C1 segment of cervical spinal cord (tissue), 14 donors: ENCODE results near the gene PXYLP1.
"Not testable (repeated sequence)": the region's sequence is repeated elsewhere in the genome, so short reads cannot be mapped to it uniquely, and the experiment has no call there.

Experiments used
- DNase-seq, 14 donors: peaks; one replicate each; lab custom pipeline; 2025; lab: John Stamatoyannopoulos, UW

The PXYLP1 gene, protein sequence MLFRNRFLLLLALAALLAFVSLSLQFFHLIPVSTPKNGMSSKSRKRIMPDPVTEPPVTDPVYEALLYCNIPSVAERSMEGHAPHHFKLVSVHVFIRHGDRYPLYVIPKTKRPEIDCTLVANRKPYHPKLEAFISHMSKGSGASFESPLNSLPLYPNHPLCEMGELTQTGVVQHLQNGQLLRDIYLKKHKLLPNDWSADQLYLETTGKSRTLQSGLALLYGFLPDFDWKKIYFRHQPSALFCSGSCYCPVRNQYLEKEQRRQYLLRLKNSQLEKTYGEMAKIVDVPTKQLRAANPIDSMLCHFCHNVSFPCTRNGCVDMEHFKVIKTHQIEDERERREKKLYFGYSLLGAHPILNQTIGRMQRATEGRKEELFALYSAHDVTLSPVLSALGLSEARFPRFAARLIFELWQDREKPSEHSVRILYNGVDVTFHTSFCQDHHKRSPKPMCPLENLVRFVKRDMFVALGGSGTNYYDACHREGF

DNA sequence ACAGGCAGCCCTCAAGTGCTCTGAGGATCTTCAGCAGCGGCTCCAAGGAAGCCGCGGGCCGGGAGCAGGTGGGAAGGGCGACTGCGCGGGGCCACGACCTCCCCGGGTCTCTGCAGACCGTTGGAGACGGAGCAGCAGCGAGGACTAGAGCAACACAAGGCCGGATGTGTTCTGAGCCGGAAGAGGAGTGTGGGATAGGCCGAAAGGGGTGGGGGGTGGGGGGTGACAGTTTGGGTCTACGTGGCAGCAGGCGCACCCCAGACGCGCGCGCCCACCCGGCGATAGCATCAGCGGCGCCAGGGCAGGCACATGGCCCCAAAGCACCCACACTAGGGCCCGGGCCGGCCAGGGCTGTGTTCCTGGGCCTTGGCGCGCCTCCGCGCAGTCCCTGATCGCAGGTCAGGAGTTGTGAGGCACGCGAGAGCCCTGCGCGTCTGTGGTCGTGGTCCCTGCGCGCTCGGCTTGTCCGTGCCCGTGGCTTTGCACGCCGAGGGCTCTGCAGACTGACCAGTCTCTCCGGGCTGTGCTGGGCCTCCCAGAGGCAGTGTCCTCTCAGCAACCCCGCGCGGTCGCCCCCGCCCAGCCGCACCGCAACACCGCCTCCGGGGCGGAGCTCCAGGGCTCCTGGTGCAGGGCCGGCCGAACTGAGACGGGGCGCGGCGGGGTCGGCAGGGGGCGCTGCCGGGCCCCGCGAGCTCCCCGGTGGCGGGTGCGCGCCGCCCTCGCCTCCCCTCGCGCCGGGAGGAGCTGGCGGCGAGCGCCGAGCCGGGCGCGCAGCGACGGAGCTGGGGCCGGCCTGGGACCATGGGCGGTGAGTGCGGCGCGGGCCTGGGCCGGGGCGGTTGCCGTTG is at the start of gene PXYLP1:
Gene PXYLP1 (plus strand): TSS at position 725 of the 851 bp plus-strand sequence. CDS start 28,351 bp downstream, outside the sequence.
- peak; percentile 26 to 90 (median 78) for DNase-seq

DNA sequence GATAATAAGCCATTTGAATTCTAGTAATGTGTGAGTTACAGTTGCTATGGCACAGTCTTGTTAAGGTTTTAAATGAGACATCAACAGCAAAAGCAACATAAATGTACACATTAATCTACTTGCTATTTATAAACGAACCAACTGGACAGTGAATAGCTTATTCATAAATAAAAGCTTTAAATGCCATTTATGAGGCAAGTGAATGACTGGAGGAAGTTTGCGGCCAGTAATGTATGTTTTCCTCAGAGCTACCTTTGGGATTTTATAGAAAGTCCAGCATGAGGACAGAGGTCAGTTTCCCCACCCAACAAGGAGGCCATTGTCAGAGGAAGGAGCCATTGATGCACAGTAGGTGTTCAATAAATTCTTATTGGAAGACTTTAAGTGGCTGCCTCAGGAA is 48.0 kb upstream of the PXYLP1 start:
- DNase-seq, result no peak

DNA sequence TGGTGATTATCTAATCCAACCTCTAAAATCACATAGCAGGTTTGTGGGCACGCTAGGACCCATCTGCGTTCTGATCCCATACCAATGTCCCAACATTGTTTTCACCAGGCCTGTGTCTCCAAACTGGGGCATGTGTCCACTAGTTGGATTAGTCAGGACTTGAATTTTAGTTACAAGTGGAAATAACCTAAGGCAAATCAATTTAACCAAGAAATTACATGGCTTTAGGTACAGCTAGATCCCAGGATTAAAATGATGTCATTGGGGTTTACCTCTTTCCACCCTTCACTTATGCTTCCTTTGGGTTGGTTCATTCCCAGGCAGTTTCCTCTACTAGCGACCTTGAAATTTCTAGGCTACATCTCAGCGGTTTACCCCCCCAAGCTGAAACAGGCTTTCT is 47.2 kb upstream of the PXYLP1 start:
- no peak for DNase-seq

DNA sequence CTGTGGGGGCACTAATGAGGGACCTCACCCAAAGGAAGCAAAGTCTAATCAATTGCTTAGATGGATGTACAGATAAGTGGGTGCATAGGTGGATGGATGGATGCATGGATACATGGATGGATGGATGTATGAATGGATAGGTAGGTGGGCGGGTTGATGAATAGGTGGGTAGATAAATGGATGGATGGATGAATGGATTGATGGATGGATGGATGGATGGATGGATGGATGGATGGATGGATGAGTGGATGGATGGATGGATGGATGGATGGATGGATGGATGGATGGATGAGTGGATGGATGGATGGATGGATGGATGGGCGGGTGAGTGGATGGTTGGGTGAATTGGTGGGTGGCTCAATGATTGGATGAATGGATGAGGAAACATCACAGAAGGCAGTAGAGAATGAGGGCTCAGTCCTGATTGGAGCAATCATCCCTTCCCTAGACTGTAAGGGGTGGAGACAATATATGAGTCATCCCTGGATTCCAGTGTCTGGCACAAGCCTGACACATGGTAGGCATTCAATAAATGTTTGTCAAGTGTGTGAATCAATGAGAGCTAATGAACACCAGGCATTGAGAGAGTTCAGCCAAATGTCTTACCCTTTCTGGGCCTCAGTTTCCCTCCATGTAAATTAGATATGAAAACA is 40.4 kb upstream of the PXYLP1 start:
- no peak for DNase-seq

DNA sequence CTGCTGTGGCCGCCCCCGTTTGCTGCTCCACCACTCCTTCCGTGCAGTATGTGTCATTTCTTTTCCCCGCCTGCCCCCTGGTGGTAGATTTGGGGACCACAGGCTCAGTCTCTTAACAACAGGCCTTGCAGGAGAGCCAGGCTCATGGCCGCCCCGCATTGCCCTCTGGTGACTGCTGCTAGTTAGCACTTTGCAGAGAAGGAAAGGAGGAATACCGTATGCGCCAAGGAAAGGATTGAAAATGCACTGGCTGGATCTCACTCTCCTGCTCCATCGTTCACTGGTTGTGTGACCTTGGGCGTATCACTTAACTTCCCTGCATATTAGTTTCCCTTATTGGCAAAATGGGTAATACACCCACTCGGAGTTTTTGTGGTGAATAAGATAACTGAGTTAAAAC is 39.3 kb upstream of the PXYLP1 start:
- peak; percentile 30 to 97 (median 89) for DNase-seq

DNA sequence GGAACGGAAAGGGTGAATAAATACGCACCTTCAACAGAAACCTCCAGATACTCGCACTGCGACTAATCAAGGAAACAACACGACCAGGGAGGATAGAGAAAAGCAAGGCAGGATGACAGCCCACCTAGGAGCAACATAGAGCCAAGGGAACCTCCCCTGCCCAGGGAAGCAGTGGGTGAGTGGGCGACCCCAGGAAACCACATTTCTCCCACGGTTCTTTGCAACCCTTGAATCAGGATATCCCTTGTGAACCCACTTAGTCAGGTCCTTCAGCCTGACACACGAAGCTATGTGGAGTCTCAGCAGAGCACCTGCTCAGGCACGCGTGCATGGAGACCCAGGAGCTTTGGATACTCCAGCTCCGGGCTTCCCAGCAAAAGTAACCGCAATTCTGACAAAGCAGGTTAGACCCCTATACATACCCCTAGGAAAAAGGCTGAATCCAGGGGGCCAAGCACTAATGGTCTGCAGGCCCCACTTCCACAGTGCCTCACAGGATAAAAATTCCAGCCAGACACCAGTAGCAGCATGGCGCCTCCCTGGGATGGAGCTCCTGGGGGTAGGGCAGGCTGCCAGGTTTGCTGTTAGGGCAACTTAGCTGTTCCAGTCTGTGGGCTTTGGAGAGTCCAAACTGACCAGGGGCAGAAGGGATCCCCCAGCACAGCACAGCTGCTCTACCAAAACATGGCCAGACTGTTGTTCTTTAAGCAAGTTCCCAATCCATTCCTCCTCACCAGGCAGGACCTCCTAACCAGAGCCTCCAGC is 38.4 kb upstream of the PXYLP1 start:
- DNase-seq, result no peak

DNA sequence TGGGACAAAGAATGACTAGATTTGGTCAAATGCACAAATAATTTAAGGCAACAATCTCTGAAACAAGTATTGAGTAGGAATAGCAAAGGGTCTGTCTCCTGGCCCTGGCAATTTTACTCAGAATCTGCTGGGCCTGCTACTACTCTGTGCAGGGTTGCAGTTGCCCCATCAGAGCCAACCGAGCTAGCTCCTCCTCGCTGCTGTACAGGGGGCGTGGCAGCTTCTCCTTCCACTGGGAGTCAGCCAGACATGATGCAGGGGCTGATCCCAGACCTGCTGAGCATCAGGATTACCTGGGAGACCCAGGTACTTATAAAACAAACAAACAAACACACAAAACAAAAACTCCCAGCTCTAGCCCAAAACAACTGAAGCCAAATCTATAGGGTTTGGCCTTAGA is 30.5 kb upstream of the PXYLP1 start:
- DNase-seq, result no peak

DNA sequence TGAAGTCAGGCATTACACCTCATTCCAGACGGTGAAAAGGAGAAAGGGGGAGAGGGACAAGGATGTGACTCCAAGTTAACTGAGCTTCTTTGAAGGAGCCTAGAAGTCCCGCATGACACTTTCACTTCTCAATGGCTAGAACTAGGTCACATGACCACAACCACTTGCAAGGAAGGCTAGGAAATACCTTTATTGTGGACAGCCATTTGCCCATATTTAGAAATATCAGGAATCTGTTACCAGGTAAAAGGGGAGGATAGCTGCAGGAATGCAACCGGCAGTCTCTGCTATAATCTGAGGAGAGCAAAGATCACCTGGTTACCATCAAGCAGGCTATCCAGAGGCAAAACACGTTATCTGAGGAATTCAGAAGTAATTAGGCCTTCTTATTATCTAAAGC is 28.9 kb upstream of the PXYLP1 start:
- no peak for DNase-seq

DNA sequence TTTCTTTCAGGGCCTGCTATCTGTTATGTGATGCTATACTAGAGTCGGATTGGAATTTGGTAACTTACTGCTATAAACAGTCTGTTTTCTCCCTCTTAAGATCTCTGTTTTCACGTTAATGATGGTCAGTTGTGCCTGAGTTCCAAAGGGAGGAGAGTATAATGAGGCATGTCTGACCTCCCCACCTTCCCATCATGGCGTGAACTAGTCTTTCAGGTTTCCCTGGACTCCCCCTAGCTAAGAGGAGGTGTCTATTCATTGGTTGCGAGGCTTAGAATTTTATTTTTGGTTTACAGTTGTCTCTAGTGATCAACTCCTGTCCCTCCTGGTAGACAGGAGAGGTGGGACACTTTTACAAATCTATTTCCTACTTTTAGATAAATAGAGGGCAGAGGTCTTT is 27.8 kb upstream of the PXYLP1 start:
- DNase-seq, result no peak

DNA sequence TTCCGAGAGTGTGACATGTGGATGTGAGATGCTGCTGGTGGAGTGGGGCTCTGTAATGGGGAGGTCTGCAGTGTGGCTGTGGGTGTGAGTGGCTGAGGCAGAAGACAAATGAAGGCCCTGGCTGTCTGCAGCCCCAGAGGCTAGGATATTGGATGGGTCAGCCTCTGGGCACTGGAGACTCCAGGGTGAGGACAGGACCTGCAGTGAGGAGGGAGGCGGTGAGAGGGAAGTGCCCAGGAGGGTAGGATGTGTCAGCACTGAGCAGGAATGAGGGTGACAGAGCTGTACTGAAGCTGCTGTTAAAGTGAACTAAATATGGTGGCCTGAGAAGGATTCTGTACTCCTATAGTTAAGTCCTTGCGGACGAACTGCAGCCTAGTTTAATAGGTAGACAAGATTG is 27.3 kb upstream of the PXYLP1 start:
- no peak for DNase-seq

DNA sequence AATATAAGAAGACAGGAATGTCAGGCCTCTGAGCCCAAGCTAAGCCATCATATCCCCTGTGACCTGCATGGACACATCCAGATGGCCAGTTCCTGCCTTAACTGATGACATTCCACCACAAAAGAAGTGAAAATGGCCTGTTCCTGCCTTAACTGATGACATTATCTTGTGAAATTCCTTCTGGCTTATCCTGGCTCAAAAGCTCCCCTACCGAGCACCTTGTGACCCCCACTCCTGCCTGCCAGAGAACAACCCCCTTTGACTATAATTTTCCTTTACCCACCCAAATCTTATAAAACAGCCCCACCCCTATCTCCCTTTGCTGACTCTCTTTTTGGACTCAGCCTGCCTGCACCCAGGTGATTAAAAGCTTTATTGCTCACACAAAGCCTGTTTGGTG is 20.3 kb upstream of the PXYLP1 start:
- not testable (repeated sequence) for DNase-seq

DNA sequence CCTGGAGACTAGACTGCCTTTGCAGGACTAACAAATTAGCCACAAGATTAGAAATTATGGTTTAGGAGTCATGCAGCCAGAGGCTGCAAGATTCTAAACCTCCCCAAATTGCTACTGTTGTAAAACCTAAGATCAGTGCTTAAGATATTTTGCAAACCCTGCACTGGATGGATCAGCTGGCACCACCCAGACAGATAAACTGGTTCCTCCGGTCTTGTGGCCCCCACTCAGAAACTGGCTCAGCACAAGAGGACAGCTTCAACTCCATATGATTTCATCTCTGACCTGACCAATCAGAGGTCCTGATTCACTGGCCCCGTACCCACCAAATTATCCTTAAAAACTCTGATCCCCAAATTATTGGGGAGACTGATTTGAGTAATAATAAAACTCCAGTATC is 19.5 kb upstream of the PXYLP1 start:
- no peak for DNase-seq

DNA sequence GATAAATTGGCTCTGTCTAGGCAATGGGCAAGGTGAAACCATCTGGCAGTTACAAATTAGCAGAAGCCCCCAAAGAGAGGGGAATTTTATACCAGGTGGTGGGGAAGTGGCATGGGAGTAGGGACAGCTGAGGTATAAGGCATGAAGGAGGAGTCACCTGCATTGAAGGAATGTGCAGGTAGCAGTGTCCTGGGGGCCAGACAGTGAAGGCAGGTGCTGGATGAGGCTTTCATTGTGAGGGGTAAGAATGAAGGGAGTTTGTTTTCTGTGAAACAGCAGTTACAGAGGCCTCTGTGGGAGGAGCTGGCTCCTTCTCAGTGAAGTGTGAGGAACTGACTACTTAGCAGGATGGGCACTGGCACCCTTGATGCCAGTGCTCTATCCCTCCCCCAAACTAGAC is 19.1 kb upstream of the PXYLP1 start:
- no peak for DNase-seq

DNA sequence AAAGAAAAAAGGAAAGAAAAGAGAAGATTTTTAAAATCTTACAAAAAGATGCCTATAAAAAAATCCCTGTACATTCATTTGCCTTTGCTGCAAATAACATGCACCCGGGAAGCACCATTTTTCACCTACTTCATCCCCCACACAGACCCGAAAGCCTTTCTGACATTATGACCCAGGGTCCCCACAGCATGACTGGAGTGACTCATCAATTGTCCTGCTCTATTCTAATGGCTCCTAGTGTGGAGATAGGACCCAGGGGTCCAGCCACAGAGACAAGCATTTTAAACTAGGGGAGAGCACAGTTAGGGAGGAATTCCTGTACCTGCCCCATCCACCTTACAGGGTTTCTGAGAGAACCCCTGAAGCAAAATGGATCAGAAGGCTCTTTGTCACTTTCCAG is 14.7 kb upstream of the PXYLP1 start:
- DNase-seq, result no peak

DNA sequence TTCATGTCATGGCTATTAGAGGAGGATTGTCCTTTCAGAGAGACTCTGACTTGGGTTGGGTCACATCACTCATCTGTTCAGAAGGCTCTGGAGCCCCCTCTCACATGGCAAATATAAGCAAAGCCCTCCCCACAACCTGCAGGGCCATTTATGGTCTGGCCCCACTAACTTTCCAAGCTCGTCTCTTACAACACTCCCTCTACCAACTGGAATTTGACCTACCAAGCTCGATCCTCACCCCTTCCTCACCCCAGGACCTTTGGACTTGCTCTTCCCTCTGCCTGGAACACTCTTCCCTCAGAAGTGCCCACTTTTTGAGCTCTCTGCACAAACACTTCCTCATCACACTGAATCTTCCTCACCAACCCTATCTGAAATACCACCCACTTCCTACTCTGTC is 14.2 kb upstream of the PXYLP1 start:
- no peak for DNase-seq

DNA sequence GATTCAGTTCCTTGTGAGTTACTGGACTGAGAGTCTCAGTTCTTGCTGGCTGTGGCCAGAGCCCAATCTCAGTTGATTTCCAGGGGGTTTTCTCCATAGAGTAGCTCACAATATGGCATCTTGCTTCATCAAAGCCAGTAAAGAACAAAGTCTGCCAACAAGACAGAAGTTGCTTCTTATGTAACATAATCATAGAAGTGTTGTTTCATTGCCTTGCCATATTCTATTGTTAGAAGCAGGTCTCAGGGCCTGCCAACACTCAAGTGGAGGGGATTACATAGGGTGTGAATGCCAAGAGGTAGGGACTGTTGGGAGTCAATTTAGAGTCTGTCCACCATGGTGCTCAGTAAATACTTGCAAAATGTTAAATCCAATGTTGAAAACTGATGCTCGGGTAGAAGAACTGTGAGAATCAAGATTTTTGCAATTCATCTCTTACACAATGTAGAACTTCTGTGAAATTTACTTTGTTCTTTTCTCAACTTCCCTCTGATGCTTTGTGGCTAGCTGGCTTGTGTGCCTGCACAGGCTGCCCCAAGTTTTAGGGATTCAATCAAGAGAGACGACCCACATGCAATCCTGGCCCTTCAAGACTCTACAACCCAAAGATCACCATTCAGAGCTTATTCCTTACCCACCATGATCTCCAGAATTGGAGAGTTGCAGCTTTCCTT is 13.3 kb upstream of the PXYLP1 start:
- DNase-seq, result no peak

DNA sequence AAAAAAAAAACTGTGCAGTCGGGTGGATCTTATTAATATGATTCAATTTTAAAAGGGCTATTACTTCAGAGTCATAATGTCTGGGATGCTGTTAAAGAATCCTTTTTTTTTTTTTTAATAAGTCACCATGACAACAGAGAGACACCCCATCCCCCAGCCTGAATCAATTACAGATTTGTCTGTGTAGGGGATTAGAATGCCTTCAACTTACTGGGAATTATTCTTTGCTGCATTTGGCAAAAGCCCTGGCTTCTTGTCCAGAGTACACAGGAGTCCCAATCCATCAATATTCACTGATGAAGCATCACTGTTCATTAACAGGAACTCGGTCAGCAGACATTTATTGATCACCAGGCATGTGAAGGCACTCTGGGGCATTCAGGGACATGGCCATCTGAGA is 12.7 kb upstream of the PXYLP1 start:
- no peak for DNase-seq

DNA sequence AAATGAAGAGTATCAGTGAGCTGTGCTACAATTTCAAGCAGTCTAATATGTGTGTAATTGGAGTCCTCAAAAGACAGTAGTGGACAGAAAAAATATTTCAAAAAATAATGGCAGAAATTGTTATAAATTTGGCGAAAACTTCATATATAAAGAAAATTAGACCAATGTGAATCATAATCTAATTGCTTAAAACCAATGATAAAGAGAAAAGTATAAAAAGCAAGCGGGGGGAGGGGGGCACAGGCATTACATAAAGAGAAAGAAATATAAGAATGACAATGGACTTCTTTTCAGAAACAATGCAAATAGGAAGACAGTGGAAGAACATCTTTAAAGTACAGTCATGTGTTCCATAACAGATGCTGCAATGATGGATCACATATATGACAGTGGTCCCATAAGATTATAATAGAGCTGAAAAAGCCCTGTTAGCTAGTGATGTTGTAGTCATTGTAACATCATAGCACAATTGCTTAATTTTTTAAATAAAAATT is 7.9 kb upstream of the PXYLP1 start:
- DNase-seq, result no peak

DNA sequence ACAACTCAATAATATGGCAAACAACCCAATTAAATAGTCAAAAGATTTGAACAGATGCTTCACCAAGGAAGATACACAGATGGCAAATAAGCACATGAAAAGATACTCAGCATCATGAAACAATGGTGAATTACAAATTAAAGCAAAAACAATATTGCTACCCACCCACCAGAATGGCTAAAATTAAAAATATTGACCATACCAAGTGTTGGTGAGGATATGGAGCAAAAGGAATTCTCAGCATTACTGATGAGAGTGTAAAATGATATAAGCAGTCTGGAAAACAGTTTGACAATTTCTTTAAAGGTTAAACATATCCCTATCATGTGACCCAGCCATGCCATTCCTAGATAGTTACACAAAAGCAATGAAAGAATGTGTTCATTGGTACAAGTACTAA is 5.7 kb upstream of the PXYLP1 start:
- no peak for DNase-seq

DNA sequence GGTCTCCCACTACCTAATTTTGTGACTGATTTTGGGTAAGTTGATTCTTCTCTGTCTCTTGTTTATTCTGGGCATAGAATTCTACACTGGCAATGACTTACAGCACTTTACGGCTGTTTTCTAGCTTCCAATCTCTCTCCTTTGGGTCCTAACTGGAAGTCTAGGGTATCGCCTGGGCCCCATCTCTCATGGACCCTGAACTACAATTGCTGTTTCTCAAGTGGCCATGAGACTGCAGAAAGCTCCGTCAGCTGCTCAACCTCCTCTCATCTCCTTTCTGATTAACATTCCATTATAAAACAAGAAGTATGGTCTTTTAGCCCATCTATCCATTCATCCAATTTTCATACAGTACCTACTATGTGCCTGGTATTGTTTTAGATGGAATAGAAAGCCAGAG is 4.4 kb upstream of the PXYLP1 start:
- DNase-seq, result no peak

DNA sequence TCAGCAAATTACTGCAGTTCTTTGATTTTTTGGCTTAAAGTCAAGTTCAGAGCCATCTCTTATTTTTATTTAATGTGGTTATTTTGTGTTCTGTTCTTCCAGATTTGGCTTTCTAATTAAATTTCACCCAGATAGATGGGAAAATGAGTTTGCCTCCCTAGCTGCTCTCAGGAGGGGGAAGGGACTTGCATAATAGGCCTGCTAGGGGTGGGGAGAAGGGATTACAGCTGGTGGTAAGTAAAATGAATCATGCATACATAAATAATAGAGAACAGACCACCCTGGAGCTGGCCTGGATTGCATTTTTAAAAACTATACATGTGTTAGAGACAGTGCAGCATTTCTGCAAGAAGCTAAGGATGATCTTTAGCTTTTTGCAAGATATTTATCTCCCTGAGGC is 3.9 kb upstream of the PXYLP1 start:
- DNase-seq, result no peak
